GM18519 (cell line): Measurements from ENCODE around the gene CSTF2T.

ENCODE experiments used
- ATAC-seq: cut with Tn5 transposase; IDR thresholded peaks from one replicate; pipeline ENCODE4 v1.9.1; 2021; ENCODE audit warnings: mild to moderate bottlenecking, moderate library complexity; ENCODE audit not compliant: unreplicated experiment, low FRiP score

CSTF2T gene, protein sequence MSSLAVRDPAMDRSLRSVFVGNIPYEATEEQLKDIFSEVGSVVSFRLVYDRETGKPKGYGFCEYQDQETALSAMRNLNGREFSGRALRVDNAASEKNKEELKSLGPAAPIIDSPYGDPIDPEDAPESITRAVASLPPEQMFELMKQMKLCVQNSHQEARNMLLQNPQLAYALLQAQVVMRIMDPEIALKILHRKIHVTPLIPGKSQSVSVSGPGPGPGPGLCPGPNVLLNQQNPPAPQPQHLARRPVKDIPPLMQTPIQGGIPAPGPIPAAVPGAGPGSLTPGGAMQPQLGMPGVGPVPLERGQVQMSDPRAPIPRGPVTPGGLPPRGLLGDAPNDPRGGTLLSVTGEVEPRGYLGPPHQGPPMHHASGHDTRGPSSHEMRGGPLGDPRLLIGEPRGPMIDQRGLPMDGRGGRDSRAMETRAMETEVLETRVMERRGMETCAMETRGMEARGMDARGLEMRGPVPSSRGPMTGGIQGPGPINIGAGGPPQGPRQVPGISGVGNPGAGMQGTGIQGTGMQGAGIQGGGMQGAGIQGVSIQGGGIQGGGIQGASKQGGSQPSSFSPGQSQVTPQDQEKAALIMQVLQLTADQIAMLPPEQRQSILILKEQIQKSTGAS

DNA sequence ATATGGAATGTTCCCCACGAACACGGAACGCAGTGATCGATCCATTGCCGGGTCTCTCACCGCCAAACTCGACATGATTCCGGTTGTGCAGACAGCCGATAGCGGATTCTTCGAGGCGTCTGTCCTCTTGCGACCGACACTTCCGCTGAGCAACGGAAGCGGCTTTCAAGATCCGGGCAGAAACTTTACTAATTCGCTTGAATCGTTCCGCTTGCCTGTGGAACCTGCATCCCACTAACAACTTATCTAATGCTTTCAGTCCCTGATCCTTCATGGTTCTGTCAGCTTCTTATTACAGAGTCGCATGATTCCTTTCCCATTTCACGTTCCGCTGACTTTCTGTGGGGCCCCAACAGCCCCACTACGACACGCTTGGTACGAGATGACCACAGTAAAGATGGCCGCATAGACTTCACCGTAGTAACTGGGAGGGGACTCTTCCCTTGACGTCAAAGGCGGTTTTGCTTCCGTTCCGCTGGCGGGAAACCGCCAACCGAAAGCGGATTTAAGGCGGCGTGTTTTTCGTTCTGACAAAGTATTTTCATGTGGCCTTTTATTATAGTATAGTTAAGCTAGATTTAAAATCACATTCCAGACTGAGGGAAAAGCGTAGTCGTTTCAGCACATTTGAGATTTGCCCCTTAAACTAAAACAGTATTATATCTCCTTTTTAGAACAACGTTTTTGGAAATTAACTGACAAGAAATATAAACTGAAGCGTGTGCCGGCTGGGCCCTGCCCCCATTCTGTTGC lies at the start of gene CSTF2T:
Gene CSTF2T, minus strand, starts transcription at position 121 of the 753 bp plus-strand sequence. Its CDS starts 46 bp downstream, at position 75.
- ATAC-seq = peak; percentile 90

DNA sequence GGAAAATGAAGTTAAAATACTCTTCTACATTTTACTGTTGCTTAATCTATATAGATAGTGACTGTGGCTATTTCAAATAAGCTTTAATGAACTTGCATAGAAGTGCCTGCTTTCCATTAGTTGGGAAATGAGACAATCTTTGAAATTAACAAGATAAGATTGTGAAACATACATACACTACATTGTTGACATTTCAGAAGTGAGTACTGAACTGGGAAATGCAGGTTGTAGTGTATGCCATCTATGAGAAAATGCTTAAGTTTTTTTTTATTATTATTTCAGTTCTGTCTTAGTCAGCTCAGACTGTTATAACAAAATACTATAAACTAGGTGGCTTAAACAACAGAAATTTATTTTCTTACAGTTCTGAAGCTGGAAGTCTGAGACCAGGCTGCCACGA lies 49.6 kb upstream of the CSTF2T start:
- no peak for ATAC-seq

DNA sequence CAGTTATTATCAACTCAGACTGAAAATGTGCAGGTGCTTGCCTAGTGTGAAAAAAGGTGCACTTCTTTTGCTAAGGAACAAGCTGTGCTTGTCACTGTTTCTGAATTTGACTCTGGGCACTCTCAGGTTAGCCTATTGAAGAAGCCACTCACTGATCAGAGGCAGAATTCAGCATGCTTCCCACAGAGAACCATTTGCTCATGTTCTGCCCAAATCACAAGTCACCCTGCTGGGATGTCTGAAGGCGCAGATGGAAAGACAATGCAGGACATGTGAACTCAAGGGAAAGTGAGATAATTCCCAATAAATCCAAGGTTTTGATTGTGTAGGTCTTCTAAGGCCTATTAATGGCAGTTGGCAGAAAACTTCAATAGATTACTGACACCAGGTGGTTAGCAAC lies 47.8 kb upstream of the CSTF2T start:
- no peak for ATAC-seq

DNA sequence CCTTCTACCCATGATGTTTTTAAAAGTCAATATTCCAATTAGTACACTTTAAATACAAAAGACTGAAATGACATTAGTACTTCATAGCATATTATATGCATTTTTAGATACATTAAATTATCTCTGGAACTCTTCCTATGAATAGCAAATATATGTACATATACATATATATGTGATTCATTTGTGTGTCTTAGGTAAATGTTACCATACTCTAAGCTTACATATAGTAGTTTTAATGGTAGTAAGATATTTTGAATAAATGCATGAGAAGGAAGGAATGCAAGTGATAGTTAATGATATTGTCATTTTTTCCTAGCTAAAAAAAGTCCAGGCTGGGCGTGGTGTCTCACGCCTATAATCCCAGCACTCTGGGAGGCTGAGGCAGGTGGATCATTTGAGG lies 46.0 kb upstream of the CSTF2T start:
- ATAC-seq = no peak

DNA sequence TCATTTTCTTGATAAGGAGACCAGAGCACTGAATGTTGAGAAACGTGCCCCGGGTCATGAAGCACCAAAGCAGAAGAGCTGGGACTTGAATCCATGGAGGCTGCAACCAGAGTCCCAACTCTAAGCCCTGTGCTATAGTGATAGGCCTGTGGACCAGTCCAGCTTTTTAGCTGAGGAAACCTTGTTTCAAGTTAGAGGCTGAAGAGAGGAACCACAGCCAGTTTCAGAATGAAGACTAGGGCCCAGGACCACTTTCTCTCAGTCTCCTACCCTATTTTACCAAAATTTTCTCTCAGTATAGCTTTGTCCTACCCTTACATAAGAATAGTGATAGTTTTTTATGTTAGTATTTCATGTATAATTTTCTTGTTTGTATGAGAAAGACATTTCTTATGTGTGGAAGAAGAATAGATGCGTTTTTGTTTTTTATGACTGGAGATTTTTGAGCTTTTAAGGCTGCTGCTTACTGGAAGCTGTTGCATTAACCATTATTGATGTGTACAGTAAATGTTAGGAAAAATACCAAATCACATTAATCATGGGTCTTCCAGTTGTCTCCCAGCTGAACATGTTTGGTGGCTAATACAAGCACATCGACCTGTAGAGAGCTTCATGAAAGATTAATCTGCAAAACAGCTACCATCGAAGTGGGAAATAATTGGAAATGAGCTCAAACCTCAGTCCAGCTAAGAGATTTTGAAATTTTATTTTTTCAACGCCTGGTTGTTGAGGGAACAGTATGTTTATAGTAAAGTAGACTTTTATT lies 45.0 kb upstream of the CSTF2T start:
- peak; percentile 63 for ATAC-seq

DNA sequence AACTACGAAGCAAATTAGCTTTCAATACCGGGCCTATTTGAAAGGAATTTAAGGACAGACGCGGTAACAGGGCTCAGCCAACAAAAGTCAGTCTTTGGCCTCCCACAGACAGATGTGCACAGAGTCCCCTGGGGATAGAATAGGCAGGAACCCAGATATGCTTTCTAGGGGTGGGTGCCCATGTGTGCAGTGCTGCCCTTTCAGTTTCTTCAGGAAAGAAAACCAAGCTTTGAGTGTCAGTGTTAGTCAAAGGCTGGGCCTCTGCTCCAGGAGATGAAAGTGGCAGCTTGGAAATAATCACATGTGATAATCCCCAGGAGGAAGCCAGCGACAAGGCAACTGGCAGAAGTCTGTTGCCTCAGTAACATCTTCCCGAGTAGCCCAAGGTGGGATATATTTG lies 43.8 kb upstream of the CSTF2T start:
- ATAC-seq = peak; percentile 84

DNA sequence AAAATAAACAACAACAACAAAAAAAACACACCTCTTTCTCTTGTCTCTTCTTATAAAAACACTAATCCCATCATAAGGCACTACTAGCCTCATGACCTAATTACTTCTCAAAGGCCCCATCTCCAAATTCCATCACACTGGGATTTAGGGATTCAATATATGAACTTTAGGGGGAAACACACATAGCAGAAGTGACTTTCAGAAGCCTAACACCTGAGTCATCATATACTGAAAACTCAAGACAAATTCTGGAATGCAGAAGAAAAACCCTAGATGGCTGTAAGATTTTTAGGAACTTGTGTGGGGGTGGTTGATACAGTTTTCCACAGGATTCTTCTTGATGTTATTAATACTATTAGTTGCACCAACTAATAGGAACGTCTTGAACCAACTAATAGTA lies 33.7 kb upstream of the CSTF2T start:
- ATAC-seq = no peak

DNA sequence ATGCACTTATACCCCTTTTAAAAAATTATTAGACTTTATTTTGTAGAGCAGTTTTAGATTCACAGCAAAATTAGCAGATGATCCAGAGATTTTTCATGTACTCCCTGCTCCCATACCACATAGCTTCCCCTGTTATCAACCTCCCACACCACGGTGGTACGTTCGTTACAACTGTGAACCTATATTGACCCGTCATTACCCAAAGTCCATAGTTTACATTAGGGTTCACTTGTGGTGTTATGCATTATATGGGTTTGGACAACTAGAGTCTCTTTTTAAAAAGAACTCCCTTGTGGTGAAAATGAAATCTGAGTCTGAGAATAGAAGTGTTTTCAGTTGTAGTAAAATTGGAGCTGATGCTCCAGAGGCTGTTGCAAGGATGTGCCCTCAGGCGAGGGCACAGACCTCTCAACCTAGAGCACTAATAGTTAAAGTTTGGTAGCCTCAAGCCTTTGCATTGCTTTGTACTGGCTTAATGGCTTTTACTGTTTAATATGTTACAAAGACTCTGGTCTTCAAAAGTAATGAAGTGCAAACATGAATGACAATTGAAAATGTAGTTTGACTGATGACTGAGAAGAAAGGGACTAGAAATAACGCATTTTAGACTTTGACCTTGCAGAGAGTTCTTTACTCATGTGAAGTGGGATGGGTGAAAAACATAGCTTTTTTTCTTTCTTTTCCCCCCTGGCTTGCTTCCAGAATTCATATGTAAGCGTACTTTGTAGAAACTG lies 30.6 kb upstream of the CSTF2T start:
- ATAC-seq = no peak

DNA sequence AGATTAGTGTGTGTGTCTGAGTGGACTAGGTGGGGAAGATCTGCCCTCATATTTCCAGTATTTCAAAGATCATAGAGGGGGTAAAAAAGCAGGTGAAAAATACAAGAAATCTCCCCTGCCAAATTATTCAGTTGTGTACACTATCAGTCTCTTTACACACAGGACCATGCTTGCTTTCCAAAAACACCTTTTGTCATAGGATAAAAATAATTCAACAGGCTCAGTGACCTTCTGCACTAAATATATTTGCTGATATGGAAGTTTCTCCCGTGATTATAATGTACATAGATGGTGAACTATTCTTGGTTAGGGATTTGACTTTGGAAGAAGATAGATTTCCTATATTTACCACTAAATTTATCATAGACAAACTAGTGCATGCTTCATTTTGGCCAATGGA lies 24.6 kb upstream of the CSTF2T start:
- no peak for ATAC-seq

DNA sequence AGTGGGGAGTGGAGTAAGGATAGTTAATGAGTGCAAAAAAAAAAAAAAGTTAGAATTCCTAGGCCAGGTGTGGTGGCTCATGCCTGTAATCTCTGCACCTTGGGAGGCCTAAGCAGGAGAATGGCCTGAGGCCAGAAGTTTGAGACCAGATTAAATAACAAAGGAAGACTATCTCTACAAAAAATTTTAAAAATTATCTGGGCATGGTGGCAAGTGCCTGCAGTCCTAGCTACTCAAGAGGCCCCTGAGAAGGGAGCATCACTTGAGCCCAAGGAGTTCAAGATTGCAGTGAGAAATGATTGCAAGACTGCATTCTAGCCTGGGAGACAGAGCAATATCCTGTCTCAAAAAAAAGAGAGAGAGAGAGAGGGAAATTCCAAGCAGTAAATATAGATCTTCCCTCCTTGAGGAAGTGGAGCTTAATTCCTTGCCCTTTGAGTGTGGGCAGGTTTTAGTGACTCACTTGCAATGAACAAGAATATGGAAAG lies 19.5 kb upstream of the CSTF2T start:
- ATAC-seq = no peak

DNA sequence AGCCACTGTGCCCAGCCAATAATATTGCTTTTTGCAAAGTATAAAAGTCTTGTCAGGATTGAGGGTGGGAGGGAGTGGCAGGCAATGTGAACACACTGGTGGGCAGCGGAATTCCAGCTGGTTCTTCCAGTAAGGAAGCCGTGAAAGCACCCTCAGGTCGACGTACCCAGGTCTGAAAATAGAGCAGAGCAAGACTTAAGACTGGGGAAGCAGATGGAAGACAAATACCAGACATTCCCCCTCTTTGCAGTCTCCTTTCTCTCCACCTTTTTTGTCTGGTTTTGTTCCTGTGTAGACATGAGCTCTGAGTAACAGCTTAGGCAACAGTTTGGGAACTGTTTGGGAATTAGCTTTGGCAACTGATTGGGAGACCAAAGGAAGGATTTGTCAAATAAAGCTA lies 17.6 kb upstream of the CSTF2T start:
- no peak for ATAC-seq

DNA sequence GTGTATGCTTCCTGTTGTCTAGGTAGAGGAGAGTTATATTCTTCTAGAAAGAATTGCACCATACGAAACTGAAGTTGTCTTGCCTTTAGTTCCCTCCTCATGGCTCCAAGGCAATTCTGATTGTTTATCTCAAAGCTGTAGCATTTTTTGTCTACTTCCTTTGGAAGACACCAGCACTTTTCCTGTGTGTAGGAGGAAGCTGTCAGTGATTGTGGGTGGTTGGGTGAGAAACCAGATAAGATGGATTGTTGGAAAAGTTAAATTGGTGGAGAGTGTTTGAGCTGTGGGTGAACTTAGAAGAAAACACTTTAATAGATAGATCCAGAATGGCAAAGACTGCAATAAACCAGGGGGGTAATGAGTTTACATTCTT lies 12.1 kb upstream of the CSTF2T start:
- ATAC-seq = no peak

DNA sequence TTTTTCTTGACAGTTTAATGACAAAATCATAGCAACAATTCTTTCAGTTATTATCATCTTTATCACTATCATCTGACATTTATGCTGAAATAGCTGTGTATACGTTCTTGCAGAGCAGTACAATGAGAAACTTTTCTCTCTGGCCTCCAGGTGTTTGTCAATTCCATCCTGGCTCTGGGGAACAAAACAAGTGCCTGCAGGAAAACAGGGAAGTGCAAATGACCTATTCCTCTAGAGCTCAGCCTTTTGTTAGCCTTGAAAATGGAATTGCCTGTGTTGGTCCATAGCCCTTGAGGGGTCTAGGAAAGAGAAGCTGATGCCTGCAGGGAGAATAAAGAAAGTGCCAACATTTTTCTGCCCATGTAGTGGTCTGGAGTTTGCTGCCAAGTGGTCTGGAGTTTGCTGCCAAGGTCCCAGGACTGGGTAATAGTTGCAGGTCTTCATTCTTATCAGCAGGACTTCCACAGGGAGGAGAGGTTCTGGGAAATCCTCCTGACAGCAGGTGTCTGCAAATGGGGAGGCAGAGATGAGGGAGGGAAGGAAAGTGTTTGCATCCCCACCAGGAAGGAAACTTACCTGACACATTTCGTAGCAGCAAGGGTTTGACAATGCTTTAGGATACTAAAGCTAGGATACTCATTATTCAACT lies 10.1 kb upstream of the CSTF2T start:
- ATAC-seq = no peak

DNA sequence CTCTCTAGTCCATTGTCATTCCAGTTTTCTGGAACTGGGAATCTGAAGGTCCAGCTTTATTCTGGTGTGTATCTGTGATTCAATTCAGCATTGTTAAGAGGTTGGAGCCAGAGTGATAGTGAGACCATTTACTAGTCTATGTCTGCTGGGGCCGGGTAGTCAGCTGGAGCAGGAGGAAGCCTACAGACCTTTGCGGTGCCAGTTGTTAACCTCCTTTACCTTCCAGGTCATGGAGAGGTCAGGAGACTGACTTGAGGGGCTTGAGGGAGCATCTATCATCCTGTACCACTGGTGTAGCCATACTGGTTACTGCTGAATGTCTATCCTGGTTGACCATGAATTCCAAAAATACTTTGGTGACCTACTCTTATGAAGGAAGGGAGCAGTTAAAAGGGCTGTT lies 9.2 kb upstream of the CSTF2T start:
- ATAC-seq = no peak

DNA sequence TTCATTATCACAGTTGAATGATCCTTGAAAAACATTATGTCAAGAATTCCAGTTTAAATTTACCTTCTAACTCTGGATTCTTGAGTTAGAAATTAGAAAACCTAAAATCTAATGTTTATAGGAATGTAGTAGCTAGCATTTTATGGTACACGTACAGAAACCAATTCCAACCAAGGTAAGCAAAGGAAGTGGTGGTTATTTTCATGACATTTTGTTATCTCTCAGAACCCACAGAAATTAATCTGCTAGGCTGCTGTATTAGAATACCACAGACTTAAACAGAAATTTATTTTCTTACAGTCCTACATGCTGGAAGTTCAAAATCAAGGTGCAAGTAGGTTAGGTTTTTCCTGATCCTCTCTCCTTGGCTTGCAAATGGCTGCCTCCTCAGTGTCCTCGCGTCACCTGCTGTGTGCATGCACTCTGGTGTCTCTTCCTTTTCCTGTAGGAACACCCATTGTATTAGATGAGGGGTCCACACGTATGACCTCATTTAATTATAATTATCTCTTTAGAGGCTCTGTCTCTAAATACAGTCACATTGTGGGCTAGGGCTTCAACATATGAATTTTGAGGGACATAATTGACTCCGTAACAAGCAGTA lies 8.5 kb upstream of the CSTF2T start:
- ATAC-seq = no peak

DNA sequence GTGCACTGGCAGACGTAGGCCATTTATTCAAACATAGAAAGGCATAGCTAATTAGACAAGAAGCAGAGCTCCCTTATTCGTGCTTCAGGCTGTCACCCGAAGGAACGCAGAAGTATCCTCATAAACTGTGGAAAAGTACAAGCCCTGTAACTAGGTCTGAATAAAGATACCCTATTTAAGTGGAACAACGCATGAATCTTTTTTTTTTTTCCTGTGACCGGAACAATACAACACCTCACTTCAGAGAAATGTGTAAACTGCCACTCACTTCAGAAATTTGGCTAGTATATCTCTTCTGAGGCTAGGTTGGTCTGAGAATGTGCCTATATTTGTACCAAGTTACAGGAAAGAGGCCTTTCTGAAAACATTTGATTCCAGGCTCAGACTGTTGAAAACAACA lies 8.0 kb upstream of the CSTF2T start:
- no peak for ATAC-seq

DNA sequence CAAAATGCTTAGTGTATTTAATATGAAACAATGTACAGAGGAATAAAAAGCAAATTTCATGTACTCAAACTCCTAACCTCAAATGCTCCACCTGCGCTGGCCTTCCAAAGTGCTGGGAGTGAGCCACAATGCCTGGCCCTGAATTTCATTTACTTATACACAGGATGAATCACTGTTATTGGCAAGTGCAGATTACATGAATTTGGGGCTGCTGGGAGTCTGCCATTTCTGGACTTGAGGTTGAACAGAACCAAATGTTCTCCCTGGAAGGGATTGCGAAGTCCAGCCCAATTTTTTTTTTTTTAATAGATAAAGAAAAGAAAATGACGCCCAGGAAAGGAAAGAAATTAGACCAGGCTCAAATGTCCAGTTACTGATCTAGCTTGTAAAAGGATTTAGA lies 6.8 kb upstream of the CSTF2T start:
- ATAC-seq = no peak

DNA sequence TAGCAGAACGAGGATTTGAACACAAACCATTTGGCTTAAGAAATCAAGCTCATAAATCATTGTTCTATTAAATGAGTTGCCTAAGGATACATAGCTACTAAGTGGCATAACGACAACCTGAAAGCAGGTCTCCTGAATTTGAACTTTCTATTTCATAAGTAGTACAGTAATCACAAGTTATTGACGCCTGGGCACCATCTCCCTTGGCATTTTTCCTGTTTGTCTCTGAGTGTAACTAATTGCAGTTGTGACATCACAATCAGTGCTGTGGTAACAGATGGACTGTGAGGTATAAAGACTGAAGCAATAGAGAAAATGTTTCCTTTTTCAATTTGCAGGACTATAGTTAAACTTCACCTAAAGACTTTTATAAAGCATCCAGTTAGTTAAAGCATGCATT lies 6.4 kb upstream of the CSTF2T start:
- ATAC-seq = no peak

DNA sequence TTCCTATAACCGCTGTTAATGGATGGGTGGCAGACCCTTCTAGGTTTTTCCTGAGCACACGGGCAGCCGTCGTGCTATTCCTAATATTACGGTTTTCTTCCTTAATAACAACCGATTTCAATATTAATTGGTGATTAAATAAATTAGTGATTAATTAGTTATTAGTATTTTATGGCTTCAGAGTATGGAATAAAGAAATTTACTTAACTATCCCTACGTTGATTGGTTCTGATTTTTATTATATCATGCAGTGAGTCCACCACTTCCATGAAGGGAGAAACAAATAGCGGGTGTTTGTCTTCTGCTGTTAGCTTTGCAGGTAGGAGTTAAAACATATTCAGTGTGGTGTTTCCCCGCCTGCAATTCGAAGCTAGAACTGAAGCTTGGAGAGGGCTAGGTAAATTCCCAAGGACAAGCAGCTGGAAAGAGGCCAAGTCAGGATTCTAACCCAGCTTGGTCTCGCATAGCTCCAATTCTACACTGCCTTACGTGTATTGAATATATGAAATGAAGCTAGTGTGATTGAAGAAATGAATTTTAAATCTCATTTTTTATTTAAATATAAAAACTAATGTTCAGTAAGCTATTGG lies 928 bp upstream of the CSTF2T start:
- no peak for ATAC-seq
